K562 (cell line): ENCODE measurements around the gene TMPO. TPM values are rescaled to one million over a fixed set of nuclear protein-coding genes. Genes with fewer than 3 reads are reported as not detected.

ENCODE experiments used
- ATAC-seq: fragments of 200-7000 bp; cut with Tn5 transposase; 3 replicates; pipeline ENCODE4 v1.9.1; 2020; ENCODE audit warnings: moderate library complexity
- BruUV-seq: library from RNA; stranded (reverse); fragments of 400-500 nt; replicated peaks from 2 replicates; lab custom pipeline; 2021; lab: Mats Ljungman, UMichigan
- CTCF ChIA-PET: fragments of 300-600 bp; formaldehyde crosslinking; extraction: SDS; loops from one replicate; lab custom pipeline; 2021; ENCODE audit warnings: low intra/inter-chr PET ratio; lab: Yijun Ruan, JAX
- POLR2A ChIA-PET: fragments of 300-600, 350-650 bp; sonication (Branson Sonifier 250); formaldehyde crosslinking; extraction: SDS; loops from one replicate; lab custom pipeline; 2021; ENCODE audit warnings: antibody characterized with exemption, inconsistent platforms; lab: Yijun Ruan, JAX
- DNase-seq, 4 experiments: peaks; one replicate each; pipeline versions ENCODE4 v3.0.0 to v3.0.0-alpha.2; 2011 to 2018; ENCODE audit warnings: low spot score in 3 of 4, mixed read lengths in 3 of 4; ENCODE audit errors: extremely low read depth in 1 of 4
- FAIRE-seq: peaks from 2 replicates; lab custom pipeline; 2011; peaks lifted over from hg19 to GRCh38; lab: Jason Lieb, UNC
- H2AFZ ChIP-seq: 2 replicates; pipeline ENCODE4 v1.6.0; 2011; ENCODE audit warnings: low read depth, low read length, control low read depth, inconsistent platforms
- H3K27ac ChIP-seq: fragments of 200-600 bp; 3 replicates; pipeline ENCODE4 v1.8.0; 2011; ENCODE audit warnings: low read depth, mild to moderate bottlenecking, control low read depth, inconsistent platforms, low read length, moderate library complexity, mixed read lengths; ENCODE audit errors: extremely low read depth
- H3K27me3 ChIP-seq, 2 experiments: fragments of 300-600 bp in 1 of 2; 2 replicates in 1 of 2; 3 replicates in 1 of 2; pipeline versions ENCODE4 v1.6.0 to v1.8.0; 2011; ENCODE audit warnings: inconsistent platforms in 2 of 2, low read length in 2 of 2, mild to moderate bottlenecking in 1 of 2, mixed read lengths in 1 of 2, moderate library complexity in 1 of 2; ENCODE audit not compliant: control insufficient read depth in 2 of 2, insufficient read depth in 2 of 2
- H3K36me3 ChIP-seq: fragments of 300-600 bp; 3 replicates; pipeline ENCODE4 v1.8.0; 2011; ENCODE audit warnings: mild to moderate bottlenecking, low read length, inconsistent platforms; ENCODE audit not compliant: control insufficient read depth, insufficient read depth
- H3K4me1 ChIP-seq, 2 experiments: fragments of 200-600 bp in 1 of 2; replicated peaks in 1 of 2; 2 replicates in 1 of 2; 3 replicates in 1 of 2; pipeline versions ENCODE4 v1.5.1 to v1.8.0; 2011; ENCODE audit warnings: inconsistent platforms in 2 of 2, low read length in 2 of 2, mild to moderate bottlenecking in 1 of 2, mixed read lengths in 1 of 2, moderate library complexity in 1 of 2; ENCODE audit not compliant: control insufficient read depth in 2 of 2, insufficient read depth in 2 of 2
- H3K4me2 ChIP-seq: 2 replicates; pipeline ENCODE4 v1.6.1; 2011; ENCODE audit warnings: low read length, control low read depth, inconsistent platforms, mixed read lengths; ENCODE audit not compliant: insufficient read depth
- H3K4me3 ChIP-seq: fragments of 200-600 bp; sonication (generic), shearing (Covaris generic); 2 replicates; pipeline ENCODE4 v1.5.1; 2016; ENCODE audit warnings: control low read depth, inconsistent platforms
- H3K79me2 ChIP-seq: fragments of 200-600 bp; 3 replicates; pipeline ENCODE4 v1.8.0; 2011; ENCODE audit warnings: low read length, inconsistent platforms; ENCODE audit not compliant: control insufficient read depth, insufficient read depth
- H3K9ac ChIP-seq, 2 experiments: 2 replicates each; pipeline versions ENCODE4 v1.6.0 to v1.6.1; 2011; ENCODE audit warnings: low read depth in 2 of 2, low read length in 2 of 2, control low read depth in 1 of 2, inconsistent platforms in 1 of 2, mild to moderate bottlenecking in 1 of 2, mixed read lengths in 1 of 2; ENCODE audit not compliant: insufficient read depth in 1 of 2
- H3K9me1 ChIP-seq: one replicate; pipeline ENCODE4 v1.6.0; 2011; ENCODE audit warnings: inconsistent platforms, mild to moderate bottlenecking, low read length, moderate library complexity; ENCODE audit not compliant: control insufficient read depth, insufficient read depth
- H3K9me3 ChIP-seq: replicated peaks from 2 replicates; pipeline ENCODE4 v1.5.1; 2011; ENCODE audit warnings: low read depth, low read length, inconsistent platforms; ENCODE audit not compliant: control insufficient read depth, insufficient read depth
- H4K20me1 ChIP-seq: replicated peaks from 2 replicates; pipeline ENCODE4 v1.6.1; 2011; ENCODE audit warnings: low read length, inconsistent platforms, mixed read lengths; ENCODE audit not compliant: control insufficient read depth, insufficient read depth
- ARID3A ChIP-seq: IDR thresholded peaks from 2 replicates; pipeline ENCODE4 v1.6.1; 2012; ENCODE audit warnings: low read depth, low read length, improper control_type of control experiment, borderline replicate concordance
- EZH2 ChIP-seq: IDR thresholded peaks from 2 replicates; pipeline ENCODE4 v1.6.1; 2012; ENCODE audit warnings: low read depth, mild to moderate bottlenecking, inconsistent platforms, low read length, borderline replicate concordance
- FOXP4 ChIP-seq: sonication (generic); formaldehyde crosslinking; IDR thresholded peaks from 2 replicates; pipeline ENCODE4 v1.8.0; 2022; ENCODE audit warnings: mild to moderate bottlenecking, missing genetic modification reagents, borderline replicate concordance
- NRF1 ChIP-seq, 2 experiments: fragments of 450-650 bp; IDR thresholded peaks in 1 of 2; conservative IDR thresholded peaks in 1 of 2; 2 replicates each; pipeline ENCODE4 v1.6.1; 2014; ENCODE audit warnings: mild to moderate bottlenecking in 2 of 2
- TBP ChIP-seq: optimal IDR thresholded peaks from 2 replicates; pipeline ENCODE3; 2011; ENCODE audit warnings: low read depth, low read length, improper control_type of control experiment
- TCFL5 ChIP-seq: fragments of 250-450 bp; sonication (Bioruptor Pico); conservative IDR thresholded peaks from 2 replicates; pipeline ENCODE4 v1.6.1; 2021; ENCODE audit warnings: mild to moderate bottlenecking, moderate library complexity, matching md5 sums
- TGIF2 ChIP-seq: sonication (generic); formaldehyde crosslinking; IDR thresholded peaks from 2 replicates; pipeline ENCODE4 v1.8.1; 2022; ENCODE audit warnings: mild to moderate bottlenecking, missing genetic modification reagents, moderate library complexity
- TRIM24 ChIP-seq, 2 experiments: fragments of 450-650 bp; IDR thresholded peaks; 2 replicates each; pipeline ENCODE4 v1.6.1; 2016
- ZBED1 ChIP-seq: IDR thresholded peaks from 2 replicates; pipeline ENCODE4 v1.6.1; 2014
- ZBTB34 ChIP-seq: fragments of 250-450 bp; sonication (Bioruptor Pico); IDR thresholded peaks from 2 replicates; pipeline ENCODE4 v1.8.0; 2021; ENCODE audit warnings: mild to moderate bottlenecking, moderate library complexity
- ZNF232 ChIP-seq: sonication (generic); formaldehyde crosslinking; IDR thresholded peaks from 2 replicates; pipeline ENCODE4 v1.8.0; 2022; ENCODE audit warnings: mild to moderate bottlenecking, missing genetic modification reagents
- ZNF766 ChIP-seq: fragments of 200-800 bp; sonication (Bioruptor generic); conservative IDR thresholded peaks from 2 replicates; pipeline ENCODE4 v1.6.1; 2016; ENCODE audit warnings: missing genetic modification characterization, missing compliant biosample characterization
- WGBS: fragments of 100-300 bp; shearing (Covaris generic); methylation state at CpG from one replicate; pipeline ENCODE4 v1.1.6; 2016; ENCODE audit warnings: low coverage, mixed read lengths; ENCODE audit not compliant: insufficient coverage; ENCODE audit errors: missing lambda C conversion rate; 5-methylcytosine and 5-hydroxymethylcytosine counted together
- in situ Hi-C: fragments of 300-500 bp; cut with MboI; formaldehyde crosslinking; loops from 4 replicates; pipeline ENCODE4 v1.15.0; 2018; ENCODE audit warnings: inconsistent platforms, mixed read lengths
- intact Hi-C: fragments of 100-400 bp; cut with micrococcal nuclease; formaldehyde crosslinking; loops from 2 replicates; pipeline ENCODE4 v1.14.2; 2022
- polyA plus RNA-seq, 8 experiments: library from polyadenylated mRNA; depleted of rRNA in 4 of 8; stranded (reverse) in 5 of 8; unstranded in 3 of 8; fragments of >200 nt; fragmentation: Nextera tagmentation in 2 of 8; fragmentation: Illumina TruSeq in 1 of 8; extraction: Ambion mirVana in 2 of 8; extraction: Trizol in 1 of 8; gene quantifications; 2 replicates each; pipeline versions ENCODE4 v1.2.1 to v1.2.3, GENCODE V29; 2011 to 2014; ENCODE audit warnings: inconsistent platforms in 1 of 8, missing spikeins in 1 of 8
- total RNA-seq, 7 experiments: library from RNA; depleted of rRNA in 6 of 7; stranded (reverse); fragments of >200 nt in 6 of 7; fragmentation: Illumina TruSeq in 2 of 7; extraction: Trizol in 2 of 7; gene quantifications; 2 replicates each; pipeline versions ENCODE4 v1.2.1 to v1.2.3, GENCODE V29; 2011 to 2021; ENCODE audit warnings: low replicate concordance in 1 of 7

TMPO gene
- total and polyA plus RNA-seq, 9 of the 15 experiments (the other 6 are each of a cell fraction or from before 2014, with no cell fraction given): 62.1 to 263 (median 182) TPM

- Histone ChIP-seq H3K27me3 (peaks cover 11 to 29% of the 10 kb centered on the region in 2 experiments), H3K4me2 (no peak overlapping the region), H3K27ac (no peak overlapping the region), H3K9ac (no peak overlapping the region), H3K79me2 (no peaks in the 10 kb centered on the region), H3K9me1 (no peaks in the 10 kb centered on the region), H3K4me3 (no peak overlapping the region), H3K36me3 (no peaks in the 10 kb centered on the region), H4K20me1 (no peaks in the 10 kb centered on the region), H3K4me1 (no peaks in the 10 kb centered on the region), H3K9me3 (no peaks in the 10 kb centered on the region), H2AFZ (no peak overlapping the region)
- in situ Hi-C loops: no loop called here
- DNase-seq (no peak), ATAC-seq (peak; percentile 51; the same call in 2 of the 3 replicates), FAIRE-seq (no peak)
- no TSS peak for BruUV-seq
- WGBS: 0% methylated on average over 3 of the region's 3 CpGs
- ChIA-PET CTCF (no interaction called here), POLR2A (interaction anchor here (1.0 to 1.1 kb wide), 2 partner anchors 10 to 17 kb away, joined by 4 to 5 read pairs; no protein-coding TSS in a partner anchor)
- intact Hi-C loops: no loop called here
- TF ChIP-seq ZNF232 (no peak), NRF1 (conservative IDR thresholded peaks at IDR 0.05 in 1 of 2, IDR thresholded peaks at IDR 0.05 in 1 of 2) (0 out of 4 replicates have a peak, but pooled peaks of 1 of the 2 experiments have one; percentile 16), ARID3A (no peak)
Observed at GRCh38 chr12:98471085-98471484, 44.3 kb upstream of the TMPO start.

GRCh38 chr12:98475565-98475908 is 39.9 kb upstream of the TMPO start:
- H3K4me1 ChIP-seq: no peaks in the 10 kb centered on the region
- no peak overlapping the region for H3K27ac ChIP-seq
- intact Hi-C loops: no loop called here
- POLR2A ChIA-PET: interaction anchor here (0.6 kb wide), 1 partner anchor 342 kb away, joined by 3 read pairs; no protein-coding TSS in a partner anchor
- H4K20me1 ChIP-seq: no peaks in the 10 kb centered on the region
- H3K9ac ChIP-seq: no peak overlapping the region
- no peaks in the 10 kb centered on the region for H3K9me1 ChIP-seq
- H3K36me3 ChIP-seq: no peaks in the 10 kb centered on the region
- no peak for DNase-seq
- no peak overlapping the region for H3K4me2 ChIP-seq
- H3K79me2 ChIP-seq: no peaks in the 10 kb centered on the region
- no peak overlapping the region for H3K4me3 ChIP-seq
- no peak overlapping the region for H2AFZ ChIP-seq
- CTCF ChIA-PET: no interaction called here
- peaks cover 2 to 21% of the 10 kb centered on the region in 2 experiments; a peak in 2 of 5 replicates for H3K27me3 ChIP-seq
- in situ Hi-C loops: no loop called here
- FAIRE-seq: no peak
- no TSS peak for BruUV-seq
- H3K9me3 ChIP-seq: no peaks in the 10 kb centered on the region
- no peak for ATAC-seq
- TF ChIP-seq ZBTB34 (CRISPR knock-in tag): no peak
- no peak for TF ChIP-seq FOXP4 (CRISPR knock-in tag)
- TF ChIP-seq TGIF2 (CRISPR knock-in tag): no peak
- TF ChIP-seq TBP: no peak
- TF ChIP-seq ZNF766: no peak
- no peak for TF ChIP-seq EZH2
- no peak for TF ChIP-seq TCFL5 (CRISPR knock-in tag)
- no peak for TF ChIP-seq ZBED1
- no peak for TF ChIP-seq TRIM24 (IDR thresholded peaks at IDR 0.05)
